SIG-M5 treated with dmso at 0.1 percent for 504 hours (cell line): ENCODE measurements around the gene SLC22A2.
"Not testable (repeated sequence)": the region's sequence is repeated elsewhere in the genome, so short reads cannot be mapped to it uniquely, and the experiment has no call there.

Experiments used
- DNase-seq: peaks from one replicate; lab custom pipeline; 2025; ENCODE audit not compliant: unreplicated experiment; lab: John Stamatoyannopoulos, UW

Gene SLC22A2

GRCh38 chr6:160258346-160259142 is at the start of gene SLC22A2:
TSS of gene SLC22A2 (minus strand) at chr6:160258821. CDS start at chr6:160258757, 64 bp downstream.
- no peak for DNase-seq

DNA sequence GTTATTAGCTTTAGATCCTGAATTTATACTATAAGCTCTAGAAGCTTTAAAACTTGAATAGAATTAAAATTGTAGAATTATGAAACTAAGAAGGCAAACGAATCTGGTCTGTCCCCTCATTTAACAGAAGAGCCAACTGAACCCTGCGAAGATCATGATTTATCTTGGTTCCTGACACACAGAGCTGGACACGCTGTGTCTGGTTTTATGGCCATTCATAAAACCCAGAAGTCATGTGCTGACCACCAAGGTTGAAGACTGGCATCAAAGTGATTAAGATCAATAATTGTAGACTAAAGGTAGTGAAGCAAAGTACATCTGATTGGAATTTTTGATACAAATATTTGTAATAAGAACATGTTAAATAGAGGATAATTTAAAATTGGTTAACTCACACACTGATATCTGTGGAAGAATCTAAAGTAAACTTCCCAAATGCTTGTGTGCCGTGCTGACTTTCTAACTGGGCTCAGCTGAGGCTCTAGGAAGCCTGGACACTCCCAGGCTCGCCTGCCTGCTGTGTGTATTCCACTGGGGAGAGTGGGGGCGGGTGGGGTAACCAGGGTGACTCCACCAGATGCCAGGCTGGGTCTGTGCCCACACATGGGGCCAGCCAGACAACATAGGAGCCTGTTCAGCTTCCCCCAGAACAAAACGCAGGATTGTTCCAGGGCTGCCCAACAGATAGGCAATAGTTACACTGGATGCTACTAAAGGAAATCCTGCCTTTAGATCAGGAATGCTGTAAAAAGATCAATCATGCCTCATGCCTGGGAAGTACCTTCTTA is 47.5 kb upstream of the SLC22A2 start:
- DNase-seq: no peak

DNA sequence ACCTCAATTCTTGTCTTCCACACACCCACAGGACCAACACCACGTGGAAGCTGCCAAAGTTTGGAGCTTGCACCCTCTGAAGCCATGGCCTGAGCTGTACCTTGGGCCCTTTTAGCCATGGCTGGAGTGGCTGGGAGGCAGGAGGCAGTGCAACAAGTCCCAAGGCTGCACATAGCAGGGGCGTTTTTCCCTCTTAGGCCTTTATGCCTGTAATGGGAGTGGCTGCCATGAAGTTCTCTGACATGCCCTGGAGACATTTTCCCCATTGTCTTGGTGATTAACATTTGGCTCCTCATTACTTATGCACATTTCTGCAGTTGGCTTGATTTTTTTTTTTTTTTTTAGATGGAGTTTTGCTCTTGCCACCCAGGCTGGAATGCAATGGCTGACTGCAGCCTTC is 45.2 kb upstream of the SLC22A2 start:
- DNase-seq: no peak

DNA sequence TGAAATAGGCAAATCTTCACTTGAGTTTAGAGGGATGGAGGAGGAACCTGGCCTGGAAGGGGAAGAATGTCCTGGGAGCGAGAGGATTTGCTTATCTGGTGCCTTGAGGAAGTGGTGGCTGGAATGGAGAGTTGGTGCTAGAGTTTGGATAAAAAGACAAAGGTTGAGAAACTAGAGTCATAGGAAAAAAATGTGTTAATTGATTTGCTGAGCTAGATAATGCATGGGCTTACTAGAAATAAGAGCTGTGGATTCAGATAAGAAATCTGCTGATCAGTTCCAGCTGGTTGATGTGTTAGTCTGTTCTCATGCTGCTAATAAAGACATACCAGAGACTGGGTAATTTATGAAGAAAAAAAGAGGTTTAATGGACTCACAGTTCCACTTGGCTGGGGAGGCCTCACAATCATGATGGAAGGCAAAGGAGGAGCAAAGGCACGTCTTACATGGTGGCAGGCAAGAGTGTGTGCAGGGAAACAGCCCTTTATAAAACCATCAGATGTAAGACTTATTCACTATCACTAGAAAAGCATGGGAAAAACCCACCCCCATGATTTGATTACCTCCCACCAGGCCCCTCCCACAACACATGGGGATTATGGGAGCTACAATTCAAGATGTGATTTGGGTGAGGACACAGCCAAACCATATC is 43.9 kb upstream of the SLC22A2 start:
- not testable (repeated sequence) for DNase-seq

DNA sequence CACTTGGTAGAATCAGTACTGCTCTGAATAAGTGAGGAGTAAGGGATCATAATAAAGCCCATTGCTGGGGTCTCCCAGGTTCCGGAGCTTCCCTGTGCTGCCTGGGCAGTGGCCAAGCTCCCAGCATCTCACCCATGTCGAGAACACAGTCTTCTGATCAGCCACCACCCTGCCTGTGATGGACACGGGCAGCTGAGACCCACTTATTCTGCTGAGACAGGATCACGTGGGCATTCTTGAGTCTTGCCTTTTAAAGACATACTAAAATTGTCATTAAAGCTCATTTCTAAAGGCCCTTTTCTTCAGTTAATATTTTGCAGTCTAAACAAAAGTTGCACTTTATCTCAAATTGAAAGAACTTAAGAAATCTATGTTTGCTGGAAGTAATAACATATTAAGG is 42.7 kb upstream of the SLC22A2 start:
- DNase-seq: no peak

GRCh38 chr6:160300076-160300695 is 41.6 kb upstream of the SLC22A2 start:
- no peak for DNase-seq

GRCh38 chr6:160299559-160299958 is 40.9 kb upstream of the SLC22A2 start:
- DNase-seq: no peak

GRCh38 chr6:160298121-160298520 is 39.5 kb upstream of the SLC22A2 start:
- DNase-seq: no peak

DNA sequence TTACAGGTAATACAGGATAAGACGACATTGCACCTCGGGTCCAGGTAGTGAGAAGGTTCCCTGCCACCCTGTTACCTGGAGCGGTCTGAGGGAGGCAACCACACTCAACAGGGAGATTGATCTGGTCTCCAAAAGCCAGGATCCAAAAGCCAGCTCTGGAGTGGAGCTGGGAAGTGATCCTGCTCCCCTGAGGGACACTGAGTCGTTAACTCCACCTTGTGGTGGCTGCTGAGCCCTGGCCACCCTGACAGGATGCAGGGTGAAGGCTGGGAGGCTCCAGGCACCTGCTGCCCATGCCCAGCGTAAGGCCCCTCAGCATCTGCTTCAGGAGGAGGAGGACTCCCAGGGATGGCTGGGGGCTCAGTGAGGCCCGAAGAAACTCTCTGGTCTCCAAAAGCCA is 38.7 kb upstream of the SLC22A2 start:
- DNase-seq: no peak

- DNase-seq: no peak
These were observed 35.2 kb upstream of the SLC22A2 start for GRCh38 chr6:160293844-160294243.

DNA sequence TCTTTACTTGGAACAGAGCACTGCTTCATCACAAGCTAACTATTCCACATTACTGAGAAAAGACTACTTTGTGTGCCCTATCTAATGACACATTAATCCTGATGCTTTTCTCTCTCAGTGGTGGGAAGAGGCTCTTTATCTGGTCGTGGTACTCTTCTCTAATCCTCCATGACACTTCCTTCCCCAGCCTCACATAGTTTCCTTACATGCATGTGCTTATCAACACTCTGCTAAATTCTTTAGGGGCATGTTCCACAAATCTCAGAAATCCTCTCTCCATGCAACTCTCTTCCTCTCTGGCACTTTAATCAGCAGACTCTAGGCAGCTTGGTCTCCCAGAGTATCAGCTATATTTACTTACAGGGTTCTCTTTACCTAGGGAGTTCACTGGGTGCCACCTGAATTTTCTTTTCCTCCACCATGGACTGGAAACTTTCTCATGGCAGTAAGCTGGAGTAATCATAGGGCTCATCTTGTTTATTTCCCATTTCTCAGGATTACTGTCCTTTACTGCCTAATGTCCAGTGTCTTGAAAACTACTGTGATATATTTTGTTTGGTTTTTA is 27.0 kb upstream of the SLC22A2 start:
- no peak for DNase-seq

DNA sequence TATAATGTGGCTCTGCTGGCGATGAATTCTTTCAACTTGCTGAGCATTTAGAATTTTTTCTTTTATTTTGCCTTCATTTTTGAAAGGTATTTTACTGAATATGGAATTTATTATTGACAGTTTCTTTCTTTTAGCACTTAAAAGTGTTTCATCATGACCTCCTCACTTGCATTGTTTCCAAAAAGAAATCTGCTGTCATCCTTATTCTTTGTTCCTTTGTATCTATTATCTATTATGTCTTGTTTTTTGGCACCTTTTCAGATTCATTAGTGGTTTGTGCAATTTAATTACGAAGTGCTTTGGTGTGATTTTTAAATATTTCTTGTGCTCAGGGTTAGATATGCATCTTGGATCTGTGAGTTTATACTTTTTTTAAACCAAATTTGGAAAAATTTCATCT is 26.0 kb upstream of the SLC22A2 start:
- DNase-seq: no peak

GRCh38 chr6:160282444-160282843 is 23.8 kb upstream of the SLC22A2 start:
- DNase-seq: no peak

DNA sequence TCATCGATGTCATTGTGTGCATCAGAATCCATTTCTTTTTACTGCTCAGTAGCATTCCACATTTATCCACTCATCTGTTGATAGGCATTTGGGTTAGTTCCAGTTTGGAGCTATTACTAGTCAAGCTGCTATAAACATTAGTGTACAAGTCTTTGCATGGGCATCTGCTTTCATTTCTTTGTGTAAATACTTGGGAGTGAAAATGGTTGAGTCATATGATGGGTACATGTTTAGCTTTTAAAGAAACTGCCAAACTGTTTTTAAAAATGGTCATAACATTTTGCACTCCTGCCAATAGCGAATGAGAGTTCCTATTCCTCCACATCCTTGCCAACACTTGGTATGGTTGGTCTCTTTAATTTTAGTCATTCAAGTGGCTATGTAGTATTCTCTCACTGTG is 21.2 kb upstream of the SLC22A2 start:
- no peak for DNase-seq

- no peak for DNase-seq
These were observed 20.2 kb upstream of the SLC22A2 start for GRCh38 chr6:160278786-160279310.

- DNase-seq: no peak
These were observed 19.7 kb upstream of the SLC22A2 start for GRCh38 chr6:160278311-160278710.

DNA sequence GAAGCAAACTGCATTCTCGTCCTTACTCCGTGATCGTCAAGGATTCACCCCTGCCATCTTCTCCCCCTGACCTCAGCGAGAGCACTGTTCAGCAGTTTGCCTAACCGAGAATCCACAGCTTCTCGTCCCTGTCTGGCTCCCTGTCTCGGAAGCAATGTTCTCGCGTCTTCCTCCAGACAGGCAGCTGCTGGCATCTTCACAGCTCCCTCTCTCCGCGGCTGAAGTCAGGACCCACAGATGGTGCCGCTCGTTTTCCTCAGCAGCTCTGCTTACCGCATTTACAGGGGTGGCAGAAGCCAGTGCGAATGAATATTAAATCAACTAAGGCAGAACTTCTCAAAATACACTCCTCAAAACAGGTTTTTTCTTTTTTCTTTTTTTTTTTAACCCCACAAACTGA is 18.9 kb upstream of the SLC22A2 start:
- DNase-seq: no peak

DNA sequence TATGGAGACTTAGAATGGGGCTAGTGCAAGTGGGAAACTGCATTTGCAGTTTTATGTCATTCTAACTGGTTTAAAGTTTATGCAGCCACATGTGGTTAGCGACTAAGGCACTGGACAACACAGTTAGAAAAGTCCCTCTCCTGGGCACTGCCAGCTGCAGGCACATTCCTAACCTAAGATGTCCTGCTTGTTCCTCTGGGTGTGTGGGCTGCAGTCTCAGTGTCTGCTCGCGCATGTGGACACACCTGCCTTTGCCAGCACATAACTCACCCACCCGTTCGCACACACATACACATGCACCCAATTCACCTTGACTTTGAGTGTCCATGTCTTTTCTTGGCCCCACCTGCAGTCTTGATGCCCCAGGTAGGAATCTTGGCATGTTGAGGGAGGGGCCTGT is 18.5 kb upstream of the SLC22A2 start:
- DNase-seq: no peak

DNA sequence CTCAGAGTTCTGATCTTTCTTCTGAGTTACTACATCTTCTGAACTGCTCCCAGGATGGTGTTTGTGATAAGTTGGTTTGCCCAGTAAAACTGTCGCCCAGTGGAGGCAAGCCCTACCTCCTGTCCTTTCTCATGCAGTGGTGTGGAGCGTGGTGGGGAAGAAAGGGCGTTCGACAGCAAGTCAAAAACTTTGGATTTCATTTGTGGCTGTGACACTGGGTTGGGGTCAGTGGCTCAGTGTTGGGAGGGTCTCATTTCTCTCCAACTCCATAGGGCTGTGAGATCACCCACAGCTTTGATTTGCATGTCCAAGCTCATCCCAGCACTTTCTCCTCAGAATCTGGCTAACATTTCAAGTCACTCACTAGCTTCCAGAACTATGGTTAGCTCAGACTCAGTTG is 17.5 kb upstream of the SLC22A2 start:
- DNase-seq: no peak

DNA sequence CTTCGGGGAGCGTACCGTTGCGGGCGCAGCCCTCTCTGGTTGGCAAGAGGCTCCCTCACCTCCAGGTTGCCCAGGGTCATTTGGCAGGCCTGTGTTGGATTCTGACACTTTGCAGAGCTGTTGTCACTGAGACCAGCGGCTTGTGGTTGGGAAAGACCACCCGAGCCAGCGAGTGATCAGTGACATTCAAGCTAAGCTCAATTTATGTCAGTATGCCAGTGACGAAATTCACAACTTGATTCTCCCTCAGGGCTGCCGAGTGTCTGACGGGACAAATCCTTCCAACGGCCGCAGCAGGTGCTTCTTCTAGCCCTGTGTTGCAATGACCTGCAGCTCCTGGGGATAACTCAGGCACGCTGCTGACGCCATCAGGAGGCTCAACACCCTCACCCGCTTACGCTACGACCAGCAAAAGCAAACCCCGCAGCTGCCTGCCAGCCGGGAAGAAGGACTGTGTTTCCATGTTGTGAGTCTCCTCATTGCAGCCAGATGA is 16.9 kb upstream of the SLC22A2 start:
- no peak for DNase-seq
